Measurements from ENCODE around the gene CD320.
"Not testable (repeated sequence)": the region's sequence is repeated elsewhere in the genome, so short reads cannot be mapped to it uniquely, and the experiment has no call there.

The CD320 gene

DNA sequence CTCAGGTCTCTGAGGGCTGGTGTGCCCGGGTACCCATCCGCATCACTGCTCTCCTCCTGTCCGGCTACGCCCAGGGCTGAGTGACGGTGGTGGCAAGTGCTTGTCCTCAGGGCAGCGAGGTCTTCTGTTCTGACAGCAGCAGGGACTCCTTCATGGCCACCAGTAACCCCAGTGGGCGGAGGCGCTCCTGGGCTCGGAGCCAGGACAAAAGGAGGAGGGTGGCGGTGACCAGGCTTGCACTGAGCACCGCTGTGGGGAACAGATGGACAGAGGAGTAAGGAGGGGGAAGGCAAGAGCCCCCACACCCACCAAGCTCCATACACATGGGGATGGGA lies 5.8 kb downstream of the CD320 start:
- no peak overlapping the region for H3K4me3 ChIP-seq (ENCODE audit: low read depth in 1 of 2, low read length in 2 of 2)
- H3K9me3 ChIP-seq (ENCODE audit: low read length), result no peaks in the 10 kb centered on the region
- H3K36me3 ChIP-seq (ENCODE audit: insufficient read depth, low read length), result no peaks in the 10 kb centered on the region
- H3K9ac ChIP-seq (ENCODE audit: low read length), result no peak overlapping the region
- no peak overlapping the region for H3K27ac ChIP-seq (ENCODE audit: low read depth, low read length)
- H3K27me3 ChIP-seq (ENCODE audit: control insufficient read depth in 1 of 2, insufficient read depth in 2 of 2, low read length in 2 of 2), result no peaks in the 10 kb centered on the region
- peaks cover 4% of the 10 kb centered on the region for H3K4me1 ChIP-seq (ENCODE audit: insufficient read depth, low read length)

DNA sequence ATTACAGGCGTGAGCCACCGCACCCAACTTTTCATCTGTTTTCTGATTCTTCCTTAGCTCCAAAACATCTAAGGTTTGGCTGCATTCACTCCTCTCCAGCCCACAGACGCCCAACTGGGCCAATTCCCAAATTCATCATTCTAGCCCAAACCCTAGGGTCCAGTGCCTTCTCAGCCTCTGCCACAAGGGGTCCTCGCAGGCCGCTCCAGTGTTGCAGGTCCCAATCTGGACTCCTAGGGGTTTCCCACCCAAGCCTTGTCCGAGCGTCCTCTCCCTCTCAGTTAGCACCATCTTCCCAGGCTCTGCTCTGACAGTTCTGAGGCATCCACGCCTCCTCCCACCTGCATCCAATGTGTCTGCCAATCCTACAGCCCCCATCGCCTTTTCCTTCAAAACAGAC lies 16.8 kb downstream of the CD320 start:
- H3K4me1 ChIP-seq (ENCODE audit: insufficient read depth, low read length); H3K36me3 ChIP-seq (ENCODE audit: insufficient read depth, low read length); H3K4me3 ChIP-seq (ENCODE audit: low read depth in 1 of 2, low read length in 2 of 2); H3K27ac ChIP-seq (ENCODE audit: low read depth, low read length); H3K9ac ChIP-seq (ENCODE audit: low read length); H3K27me3 ChIP-seq (ENCODE audit: control insufficient read depth in 1 of 2, insufficient read depth in 2 of 2, low read length in 2 of 2); H3K9me3 ChIP-seq (ENCODE audit: low read length): not testable (repeated sequence)

DNA sequence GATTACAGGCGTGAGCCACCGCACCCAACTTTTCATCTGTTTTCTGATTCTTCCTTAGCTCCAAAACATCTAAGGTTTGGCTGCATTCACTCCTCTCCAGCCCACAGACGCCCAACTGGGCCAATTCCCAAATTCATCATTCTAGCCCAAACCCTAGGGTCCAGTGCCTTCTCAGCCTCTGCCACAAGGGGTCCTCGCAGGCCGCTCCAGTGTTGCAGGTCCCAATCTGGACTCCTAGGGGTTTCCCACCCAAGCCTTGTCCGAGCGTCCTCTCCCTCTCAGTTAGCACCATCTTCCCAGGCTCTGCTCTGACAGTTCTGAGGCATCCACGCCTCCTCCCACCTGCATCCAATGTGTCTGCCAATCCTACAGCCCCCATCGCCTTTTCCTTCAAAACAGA lies 31.6 kb downstream of the CD320 start:
- not testable (repeated sequence) for H3K4me1 ChIP-seq (ENCODE audit: insufficient read depth, low read length); H3K27ac ChIP-seq (ENCODE audit: low read depth, low read length); H3K9me3 ChIP-seq (ENCODE audit: low read length); H3K4me3 ChIP-seq (ENCODE audit: low read depth in 1 of 2, low read length in 2 of 2); H3K27me3 ChIP-seq (ENCODE audit: control insufficient read depth in 1 of 2, insufficient read depth in 2 of 2, low read length in 2 of 2); H3K36me3 ChIP-seq (ENCODE audit: insufficient read depth, low read length); H3K9ac ChIP-seq (ENCODE audit: low read length)

DNA sequence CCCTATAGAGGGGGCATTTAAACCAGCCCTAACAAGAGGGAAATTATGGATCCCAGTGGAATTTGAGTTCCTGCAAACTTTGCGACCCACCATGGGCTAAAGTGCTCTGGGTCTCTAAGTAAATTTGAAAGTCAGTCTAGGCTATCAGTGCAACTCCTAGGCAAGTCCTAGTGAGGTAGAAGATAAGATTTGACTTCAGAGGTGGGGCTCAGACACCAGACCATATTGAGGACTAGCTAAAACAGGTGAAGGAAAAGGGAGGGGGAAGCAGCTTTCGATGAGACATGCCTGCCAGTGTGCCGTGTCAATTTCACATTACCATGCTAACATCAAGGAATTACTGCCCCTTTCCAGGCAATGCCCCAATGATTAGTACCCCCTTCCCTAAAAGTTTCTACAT lies 38.4 kb downstream of the CD320 start:
- Histone ChIP-seq H3K9me3 (ENCODE audit: low read length) (no peaks in the 10 kb centered on the region), H3K4me3 (ENCODE audit: low read depth in 1 of 2, low read length in 2 of 2) (peak overlapping the region in 1 of 2 donors; percentile 77), H3K27ac (ENCODE audit: low read depth, low read length) (no peak overlapping the region), H3K27me3 (ENCODE audit: control insufficient read depth in 1 of 2, insufficient read depth in 2 of 2, low read length in 2 of 2) (no peaks in the 10 kb centered on the region), H3K9ac (ENCODE audit: low read length) (peak overlapping the region; percentile 71), H3K4me1 (ENCODE audit: insufficient read depth, low read length) (peaks cover 3% of the 10 kb centered on the region), H3K36me3 (ENCODE audit: insufficient read depth, low read length) (no peaks in the 10 kb centered on the region)

DNA sequence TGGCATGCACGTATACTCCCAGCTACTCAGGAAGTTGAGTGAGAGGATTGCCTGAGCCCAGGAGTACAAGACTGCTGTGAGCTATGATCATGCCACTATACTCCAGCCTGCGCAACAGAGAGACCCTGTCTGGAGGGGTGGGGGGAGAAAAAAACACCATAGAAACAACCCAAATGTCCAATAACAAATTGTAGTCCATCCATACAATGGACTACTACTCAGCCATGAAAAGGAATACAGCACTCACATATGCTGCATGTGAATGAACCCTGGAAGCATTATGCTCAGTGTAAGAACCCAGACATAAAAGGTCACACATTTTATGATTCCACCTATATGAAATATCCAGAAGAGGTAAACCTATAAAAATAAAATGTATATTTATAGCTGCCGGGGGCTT lies 42.3 kb downstream of the CD320 start:
- H3K9ac ChIP-seq (ENCODE audit: low read length), result no peak overlapping the region
- no peaks in the 10 kb centered on the region for H3K36me3 ChIP-seq (ENCODE audit: insufficient read depth, low read length)

DNA sequence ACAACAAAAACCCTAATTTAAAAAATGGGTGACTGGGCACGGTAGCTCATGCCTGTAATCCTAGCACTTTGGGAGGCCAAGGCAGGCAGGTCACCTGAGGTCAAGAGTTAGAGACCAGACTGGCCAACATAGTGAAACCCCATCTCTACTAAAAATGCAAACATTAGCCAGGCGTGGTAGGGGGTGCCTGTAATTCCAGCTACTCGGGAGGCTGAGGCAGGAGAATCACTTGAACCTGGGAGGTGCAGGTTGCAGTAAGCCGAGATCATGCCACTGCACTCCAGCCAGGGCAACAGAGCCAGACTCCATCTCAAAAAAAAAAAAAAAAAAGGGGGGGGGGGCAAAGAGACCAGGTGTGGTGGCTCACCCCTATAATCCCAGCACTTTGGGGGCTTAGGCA lies 43.9 kb downstream of the CD320 start:
- H3K4me3 ChIP-seq (ENCODE audit: low read depth in 1 of 2, low read length in 2 of 2); H3K36me3 ChIP-seq (ENCODE audit: insufficient read depth, low read length): not testable (repeated sequence)

More for the DNA sequence above, 42.3 kb downstream of the CD320 start:
- H3K4me3 ChIP-seq (ENCODE audit: low read depth in 1 of 2, low read length in 2 of 2), result no peak overlapping the region
- H3K4me1 ChIP-seq (ENCODE audit: insufficient read depth, low read length), result peaks cover 3% of the 10 kb centered on the region
- no peaks in the 10 kb centered on the region for H3K9me3 ChIP-seq (ENCODE audit: low read length)
- no peak overlapping the region for H3K27ac ChIP-seq (ENCODE audit: low read depth, low read length)
- no peaks in the 10 kb centered on the region for H3K27me3 ChIP-seq (ENCODE audit: control insufficient read depth in 1 of 2, insufficient read depth in 2 of 2, low read length in 2 of 2)

DNA sequence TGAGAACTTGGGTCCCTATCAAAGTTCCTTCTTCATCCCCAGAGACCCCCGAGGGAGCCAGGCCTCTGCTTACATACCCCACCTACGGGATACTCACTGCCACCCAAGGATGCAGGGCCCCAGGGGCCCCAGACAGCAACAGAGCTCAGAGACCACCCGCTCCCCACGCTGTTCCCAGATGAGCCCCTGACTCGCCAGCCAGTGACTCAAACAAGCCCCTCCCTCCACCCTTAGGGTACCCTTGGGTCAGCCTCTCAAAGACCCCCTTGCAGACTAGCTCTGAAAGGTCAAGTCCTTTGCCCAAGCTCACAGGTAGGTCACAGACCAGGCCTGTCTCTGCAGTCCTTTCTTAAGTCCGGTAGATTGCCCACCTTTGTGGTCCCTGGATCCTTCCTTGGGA lies 45.7 kb downstream of the CD320 start:
- Histone ChIP-seq H3K36me3 (ENCODE audit: insufficient read depth, low read length) (peaks cover 17% of the 10 kb centered on the region), H3K9me3 (ENCODE audit: low read length) (no peaks in the 10 kb centered on the region)

More for the DNA sequence above, 43.9 kb downstream of the CD320 start:
- H3K4me1 ChIP-seq (ENCODE audit: insufficient read depth, low read length); H3K9me3 ChIP-seq (ENCODE audit: low read length); H3K27me3 ChIP-seq (ENCODE audit: control insufficient read depth in 1 of 2, insufficient read depth in 2 of 2, low read length in 2 of 2); H3K9ac ChIP-seq (ENCODE audit: low read length); H3K27ac ChIP-seq (ENCODE audit: low read depth, low read length): not testable (repeated sequence)

DNA sequence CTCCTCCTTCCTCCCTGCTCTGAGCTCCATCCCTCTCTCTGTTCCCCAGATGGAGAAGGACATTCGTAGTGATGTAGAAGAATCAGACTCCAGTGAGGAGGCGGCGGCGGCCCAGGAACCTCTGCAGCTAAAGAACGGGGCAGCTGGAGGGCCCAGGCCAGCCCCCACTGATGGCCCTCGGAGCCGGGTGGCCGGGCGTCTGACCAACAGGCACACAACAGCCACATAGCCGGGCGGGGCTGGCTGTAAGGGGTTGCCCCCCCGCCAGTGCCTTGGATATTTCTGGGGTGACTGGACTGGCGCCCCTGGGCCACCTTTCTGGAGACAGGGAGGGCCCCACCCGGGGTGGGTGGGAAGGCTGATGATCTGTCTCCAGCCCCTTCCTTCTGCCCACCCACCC lies 46.3 kb downstream of the CD320 start:
- Histone ChIP-seq H3K27me3 (ENCODE audit: control insufficient read depth in 1 of 2, insufficient read depth in 2 of 2, low read length in 2 of 2) (no peaks in the 10 kb centered on the region), H3K4me1 (ENCODE audit: insufficient read depth, low read length) (no peaks in the 10 kb centered on the region), H3K36me3 (ENCODE audit: insufficient read depth, low read length) (peaks cover 23% of the 10 kb centered on the region), H3K9me3 (ENCODE audit: low read length) (no peaks in the 10 kb centered on the region), H3K27ac (ENCODE audit: low read depth, low read length) (no peak overlapping the region), H3K9ac (ENCODE audit: low read length) (no peak overlapping the region), H3K4me3 (ENCODE audit: low read depth in 1 of 2, low read length in 2 of 2) (no peak overlapping the region)

More for the DNA sequence above, 45.7 kb downstream of the CD320 start:
- no peak overlapping the region for H3K4me3 ChIP-seq (ENCODE audit: low read depth in 1 of 2, low read length in 2 of 2)
- no peaks in the 10 kb centered on the region for H3K27me3 ChIP-seq (ENCODE audit: control insufficient read depth in 1 of 2, insufficient read depth in 2 of 2, low read length in 2 of 2)
- no peaks in the 10 kb centered on the region for H3K4me1 ChIP-seq (ENCODE audit: insufficient read depth, low read length)
- H3K27ac ChIP-seq (ENCODE audit: low read depth, low read length), result no peak overlapping the region
- H3K9ac ChIP-seq (ENCODE audit: low read length), result no peak overlapping the region

DNA sequence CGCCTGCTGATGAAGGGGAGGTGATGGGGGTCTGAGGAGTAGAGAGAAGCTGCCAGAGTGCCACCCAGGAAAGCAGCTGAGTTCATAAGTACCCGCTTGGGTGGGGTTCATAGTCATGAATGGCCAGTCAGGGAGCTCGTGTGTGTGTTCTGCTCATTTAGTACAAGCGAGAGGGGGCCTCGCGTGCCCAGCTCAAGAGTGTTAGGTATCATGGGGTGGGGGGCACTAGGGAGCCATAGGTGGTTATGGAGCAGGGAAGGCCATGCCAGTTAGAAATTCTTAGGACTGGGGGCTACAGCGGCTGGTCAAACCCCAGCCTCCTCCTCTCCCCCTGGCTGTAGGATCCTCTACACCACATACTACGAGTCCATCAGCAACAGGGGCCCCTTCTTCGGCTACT lies 46.8 kb downstream of the CD320 start:
- Histone ChIP-seq H3K27me3 (ENCODE audit: control insufficient read depth in 1 of 2, insufficient read depth in 2 of 2, low read length in 2 of 2) (no peaks in the 10 kb centered on the region), H3K36me3 (ENCODE audit: insufficient read depth, low read length) (peaks cover 28% of the 10 kb centered on the region), H3K4me1 (ENCODE audit: insufficient read depth, low read length) (no peaks in the 10 kb centered on the region), H3K4me3 (ENCODE audit: low read depth in 1 of 2, low read length in 2 of 2) (no peak overlapping the region), H3K9ac (ENCODE audit: low read length) (no peak overlapping the region), H3K9me3 (ENCODE audit: low read length) (no peaks in the 10 kb centered on the region), H3K27ac (ENCODE audit: low read depth, low read length) (no peak overlapping the region)

DNA sequence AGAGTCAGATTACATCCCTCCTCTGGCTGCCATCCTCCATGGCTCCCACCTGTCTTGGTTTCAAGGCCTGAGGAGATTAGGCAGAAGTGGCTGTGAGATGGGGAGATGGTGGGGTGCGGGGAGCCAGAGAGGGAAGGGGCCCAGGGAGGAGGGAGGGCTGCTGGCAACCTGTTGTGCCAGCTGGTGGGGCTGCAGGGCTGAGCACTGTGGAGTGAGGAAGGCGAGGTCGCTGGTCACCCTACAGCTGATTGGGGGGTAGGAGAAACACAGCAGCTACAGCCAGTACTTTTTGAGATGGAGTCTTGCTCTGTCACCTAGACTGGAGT lies 48.3 kb downstream of the CD320 start:
- Histone ChIP-seq H3K27me3 (ENCODE audit: control insufficient read depth in 1 of 2, insufficient read depth in 2 of 2, low read length in 2 of 2) (no peaks in the 10 kb centered on the region), H3K36me3 (ENCODE audit: insufficient read depth, low read length) (peaks cover 35% of the 10 kb centered on the region), H3K9ac (ENCODE audit: low read length) (no peak overlapping the region), H3K27ac (ENCODE audit: low read depth, low read length) (no peak overlapping the region), H3K9me3 (ENCODE audit: low read length) (no peaks in the 10 kb centered on the region), H3K4me1 (ENCODE audit: insufficient read depth, low read length) (no peaks in the 10 kb centered on the region), H3K4me3 (ENCODE audit: low read depth in 1 of 2, low read length in 2 of 2) (no peak overlapping the region)

DNA sequence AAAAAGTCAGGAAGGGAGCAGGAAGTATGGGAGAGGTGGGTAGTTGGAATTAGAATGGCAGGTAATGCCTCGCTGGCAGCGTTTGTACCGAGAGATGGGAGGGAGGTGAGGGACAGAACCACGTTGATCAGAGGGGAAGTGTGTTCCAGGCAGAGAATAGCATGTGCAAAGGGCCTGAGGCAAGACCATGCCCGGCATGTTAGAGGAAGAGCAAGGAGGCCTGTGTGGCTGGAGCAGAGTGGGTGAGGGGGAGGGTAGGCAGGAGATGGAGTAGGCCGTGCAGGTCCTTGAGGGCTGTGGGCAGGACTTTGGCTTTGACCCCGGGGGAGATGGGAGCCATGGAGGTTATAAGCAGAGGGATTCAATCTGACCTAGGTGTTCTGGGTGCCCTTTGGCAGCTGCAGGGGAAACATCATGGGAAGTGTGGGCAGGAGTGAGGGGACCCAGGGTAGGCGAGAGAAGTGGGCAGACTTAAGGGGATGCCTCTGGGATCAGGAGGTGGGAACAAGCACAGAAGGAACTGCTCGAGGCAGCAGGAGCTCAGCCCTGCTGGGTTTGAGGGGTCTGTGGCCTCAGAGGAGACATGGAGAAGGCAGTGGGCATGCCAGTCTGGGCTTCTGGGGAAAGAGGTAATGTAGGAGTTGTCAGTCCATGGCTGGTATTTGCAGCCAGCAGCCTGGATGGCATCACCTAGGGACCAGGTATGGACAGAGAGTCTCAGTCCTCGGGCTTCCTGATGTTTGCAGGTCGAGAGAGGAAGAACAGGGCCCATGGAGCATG lies 48.8 kb downstream of the CD320 start:
- Histone ChIP-seq H3K27ac (ENCODE audit: low read depth, low read length) (no peak overlapping the region), H3K9me3 (ENCODE audit: low read length) (no peaks in the 10 kb centered on the region), H3K4me1 (ENCODE audit: insufficient read depth, low read length) (no peaks in the 10 kb centered on the region), H3K36me3 (ENCODE audit: insufficient read depth, low read length) (peaks cover 35% of the 10 kb centered on the region), H3K4me3 (ENCODE audit: low read depth in 1 of 2, low read length in 2 of 2) (no peak overlapping the region), H3K27me3 (ENCODE audit: control insufficient read depth in 1 of 2, insufficient read depth in 2 of 2, low read length in 2 of 2) (no peaks in the 10 kb centered on the region), H3K9ac (ENCODE audit: low read length) (no peak overlapping the region)

DNA sequence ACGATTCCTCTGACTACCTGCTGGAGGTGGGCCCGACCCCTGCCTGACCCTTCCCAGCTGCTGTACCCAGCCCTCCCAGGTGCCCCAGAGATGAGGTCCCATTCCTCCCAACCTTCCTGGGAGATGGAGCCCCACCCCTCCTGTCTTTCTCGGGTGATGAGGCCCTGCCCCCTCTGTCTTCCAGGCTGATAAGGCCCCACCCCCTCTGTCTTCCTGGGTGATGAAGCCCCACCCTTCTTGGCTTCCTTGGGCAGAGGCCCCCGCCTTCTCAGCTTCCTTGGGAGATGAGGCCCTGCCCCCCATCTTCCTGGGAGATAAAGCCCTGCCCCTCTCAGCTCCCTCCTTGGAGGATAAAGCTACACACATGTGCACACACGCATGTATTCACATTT lies 51.1 kb downstream of the CD320 start:
- H3K27ac ChIP-seq (ENCODE audit: low read depth, low read length), result no peak overlapping the region
- no peak overlapping the region for H3K4me3 ChIP-seq (ENCODE audit: low read depth in 1 of 2, low read length in 2 of 2)
- no peak overlapping the region for H3K9ac ChIP-seq (ENCODE audit: low read length)
- H3K36me3 ChIP-seq (ENCODE audit: insufficient read depth, low read length), result peaks cover 35% of the 10 kb centered on the region
- H3K27me3 ChIP-seq (ENCODE audit: control insufficient read depth in 1 of 2, insufficient read depth in 2 of 2, low read length in 2 of 2), result no peaks in the 10 kb centered on the region
- no peaks in the 10 kb centered on the region for H3K9me3 ChIP-seq (ENCODE audit: low read length)
- peaks cover 6% of the 10 kb centered on the region for H3K4me1 ChIP-seq (ENCODE audit: insufficient read depth, low read length)
